GM23338 (cell line): ENCODE measurements around the gene MAP4K1. TPM values are rescaled to one million over a fixed set of nuclear protein-coding genes. Genes with fewer than 3 reads are reported as not detected.

ENCODE experiments used
- ATAC-seq: fragments of 200-7000 bp; cut with Tn5 transposase; 3 replicates; pipeline ENCODE4 v1.9.1; 2020
- DNase-seq: peaks from one replicate; pipeline ENCODE4 v3.0.0-alpha.2; 2015; ENCODE audit warnings: low spot score
- H2AFZ ChIP-seq: fragments of 200-600 bp; sonication (generic); 2 replicates; pipeline ENCODE4 v1.8.0; 2016; ENCODE audit warnings: antibody characterized with exemption, mild to moderate bottlenecking, moderate library complexity
- H3F3A ChIP-seq: fragments of 200-600 bp; sonication (generic); replicated peaks from 2 replicates; pipeline ENCODE4 v1.8.0; 2017; ENCODE audit warnings: antibody characterized with exemption, mixed run types, low read depth
- H3K27ac ChIP-seq: fragments of 200-600 bp; sonication (generic); 2 replicates; pipeline ENCODE4 v1.6.1; 2016; ENCODE audit warnings: low read depth
- H3K27me3 ChIP-seq: fragments of 200-600 bp; sonication (generic); 2 replicates; pipeline ENCODE4 v1.8.0; 2016; ENCODE audit warnings: mild to moderate bottlenecking, mixed run types, moderate library complexity; ENCODE audit not compliant: insufficient read depth
- H3K36me3 ChIP-seq: fragments of 200-600 bp; sonication (generic); 2 replicates; pipeline ENCODE4 v1.8.0; 2016; ENCODE audit warnings: mild to moderate bottlenecking; ENCODE audit not compliant: insufficient read depth
- H3K4me1 ChIP-seq: fragments of 200-600 bp; sonication (generic); 2 replicates; pipeline ENCODE4 v1.8.0; 2016; ENCODE audit warnings: mild to moderate bottlenecking, moderate library complexity; ENCODE audit not compliant: insufficient read depth
- H3K4me2 ChIP-seq: fragments of 200-600 bp; sonication (generic); 2 replicates; pipeline ENCODE4 v1.7.1; 2017; ENCODE audit warnings: mixed run types
- H3K4me3 ChIP-seq: fragments of 200-600 bp; sonication (generic); 2 replicates; pipeline ENCODE4 v1.6.1; 2016; ENCODE audit warnings: mixed run types
- H3K79me2 ChIP-seq: fragments of 200-600 bp; sonication (generic); replicated peaks from 2 replicates; pipeline ENCODE4 v1.8.0; 2017; ENCODE audit warnings: mild to moderate bottlenecking; ENCODE audit not compliant: insufficient read depth
- H3K9me2 ChIP-seq: fragments of 200-600 bp; sonication (generic); 2 replicates; pipeline ENCODE4 v1.8.0; 2017; ENCODE audit not compliant: insufficient read depth
- H4K20me1 ChIP-seq: fragments of 200-600 bp; sonication (generic); replicated peaks from 2 replicates; pipeline ENCODE4 v1.8.0; 2017; ENCODE audit warnings: mild to moderate bottlenecking; ENCODE audit not compliant: insufficient read depth
- H3K27ac Mint-ChIP-seq: 2 replicates; pipeline ENCODE4 v1.8.0; 2020; ENCODE audit warnings: inconsistent platforms, mild to moderate bottlenecking, moderate library complexity, mixed read lengths
- H3K27me3 Mint-ChIP-seq: 3 replicates; pipeline ENCODE4 v1.8.0; 2022; ENCODE audit warnings: low read depth, mild to moderate bottlenecking, moderate library complexity, mixed read lengths, inconsistent platforms; ENCODE audit not compliant: insufficient read depth, poor library complexity
- H3K36me3 Mint-ChIP-seq: 3 replicates; pipeline ENCODE4 v1.8.0; 2021; ENCODE audit warnings: low read depth, mild to moderate bottlenecking, inconsistent platforms, moderate library complexity, mixed read lengths
- H3K4me1 Mint-ChIP-seq: 3 replicates; pipeline ENCODE4 v1.8.0; 2020; ENCODE audit warnings: mild to moderate bottlenecking, inconsistent platforms, mixed read lengths
- H3K4me3 Mint-ChIP-seq: 3 replicates; pipeline ENCODE4 v1.8.0; 2021; ENCODE audit warnings: moderate library complexity, mild to moderate bottlenecking, inconsistent platforms, mixed read lengths
- H3K9me3 Mint-ChIP-seq: 3 replicates; pipeline ENCODE4 v1.8.0; 2020; ENCODE audit warnings: moderate library complexity, mild to moderate bottlenecking, inconsistent platforms, mixed read lengths
- CREB1 ChIP-seq: fragments of 250-450 bp; sonication (Bioruptor Pico); IDR thresholded peaks from 2 replicates; pipeline ENCODE4 v1.5.0; 2020; ENCODE audit warnings: low read depth, mild to moderate bottlenecking, moderate library complexity
- CTCF ChIP-seq, 2 experiments: fragments of 200-600 bp in 1 of 2; sonication (generic) in 1 of 2; conservative IDR thresholded peaks; 2 replicates each; pipeline versions ENCODE4 v1.5.1 to v1.6.1; 2016 to 2017; ENCODE audit warnings: antibody characterized with exemption in 2 of 2, low read depth in 2 of 2, mild to moderate bottlenecking in 2 of 2, moderate library complexity in 1 of 2
- ETS1 ChIP-seq: IDR thresholded peaks from 2 replicates; pipeline ENCODE4 v1.6.1; 2016; ENCODE audit warnings: antibody characterized with exemption
- EZH2 ChIP-seq: fragments of 200-600 bp; sonication (generic); IDR thresholded peaks from one replicate; pipeline ENCODE4 v1.8.0; 2017; ENCODE audit warnings: antibody characterized with exemption, mild to moderate bottlenecking, low read depth; ENCODE audit not compliant: unreplicated experiment
- JUNB ChIP-seq: IDR thresholded peaks from one replicate; pipeline ENCODE4 v1.6.1; 2016; ENCODE audit warnings: antibody characterized with exemption; ENCODE audit not compliant: unreplicated experiment
- NANOG ChIP-seq: IDR thresholded peaks from 2 replicates; pipeline ENCODE4 v1.6.1; 2016; ENCODE audit warnings: antibody characterized with exemption, borderline replicate concordance
- POLR2AphosphoS5 ChIP-seq: IDR thresholded peaks from 2 replicates; pipeline ENCODE4 v1.6.1; 2016; ENCODE audit warnings: antibody characterized with exemption, low read depth
- REST ChIP-seq: IDR thresholded peaks from one replicate; pipeline ENCODE4 v1.6.1; 2018; ENCODE audit warnings: antibody characterized with exemption; ENCODE audit not compliant: unreplicated experiment
- STAT1 ChIP-seq: IDR thresholded peaks from one replicate; pipeline ENCODE4 v1.6.1; 2016; ENCODE audit warnings: antibody characterized with exemption; ENCODE audit not compliant: unreplicated experiment
- ZNF331 ChIP-seq: fragments of 250-450 bp; sonication (Bioruptor Pico); IDR thresholded peaks from 2 replicates; pipeline ENCODE4 v1.5.0; 2020; ENCODE audit warnings: low read depth, mild to moderate bottlenecking, moderate library complexity
- polyA plus RNA-seq: library from polyadenylated mRNA; unstranded; fragments of >200 nt; fragmentation: Nextera tagmentation; extraction: Ambion mirVana; gene quantifications from 2 replicates; pipeline ENCODE4 v1.2.1, GENCODE V29; 2016
- total RNA-seq: library from RNA; depleted of rRNA; stranded (reverse); fragments of >200 nt; shearing (Covaris generic); gene quantifications from 2 replicates; pipeline ENCODE4 v1.2.3, GENCODE V29; 2014

The MAP4K1 gene
- total and polyA plus RNA-seq, 2 experiments from 2014 or later = 7.7 to 44.6 TPM

GRCh38 chr19:38561053-38561606 lies 56.6 kb downstream of the MAP4K1 start (continued):
- TF ChIP-seq JUNB = no peak
- TF ChIP-seq CTCF (conservative IDR thresholded peaks at IDR 0.05; ENCODE audit: low read depth in 2 of 2) = no peak
- TF ChIP-seq STAT1 = no peak
- TF ChIP-seq EZH2 = no peak
- TF ChIP-seq CREB1 (CRISPR knock-in tag) = no peak
- TF ChIP-seq ZNF331 = no peak
- no peak for TF ChIP-seq ETS1
- TF ChIP-seq NANOG = no peak
- TF ChIP-seq POLR2AphosphoS5 = no peak

- no peaks in the 10 kb centered on the region for H3K4me1 Mint-ChIP-seq
- no peak for DNase-seq
- Histone ChIP-seq H2AFZ (no peak overlapping the region), H3K9me2 (no peaks in the 10 kb centered on the region), H3F3A (peaks cover under 1% of the 10 kb centered on the region; the same call in 1 of the 2 replicates), H3K79me2 (no peaks in the 10 kb centered on the region), H3K4me3 (no peak overlapping the region), H3K4me2 (no peak overlapping the region), H3K27me3 (peaks cover 11% of the 10 kb centered on the region; the same call in 1 of the 2 replicates), H3K27ac (no peak overlapping the region), H4K20me1 (no peaks in the 10 kb centered on the region; the same call in 1 of the 2 replicates), H3K36me3 (no peaks in the 10 kb centered on the region; the same call in 1 of the 2 replicates), H3K4me1 (no peaks in the 10 kb centered on the region)
- no peak for ATAC-seq
- peaks cover 10% of the 10 kb centered on the region for H3K27me3 Mint-ChIP-seq
- peaks cover 45% of the 10 kb centered on the region for H3K36me3 Mint-ChIP-seq
- no peak overlapping the region for H3K4me3 Mint-ChIP-seq
- H3K9me3 Mint-ChIP-seq = no peaks in the 10 kb centered on the region
- H3K27ac Mint-ChIP-seq = no peak overlapping the region
- TF ChIP-seq STAT1 (no peak), ETS1 (no peak), ZNF331 (no peak), REST (no peak), JUNB (no peak)
Measured at GRCh38 chr19:38559428-38560401, 58.0 kb downstream of the MAP4K1 start.
